ENCODE results near the gene PRG3.

Gene PRG3

GRCh38 chr11:57359396-57359795, 21.6 kb downstream of the PRG3 start:
- no peak for DNase-seq (ENCODE audit: low spot score)

- no peak for DNase-seq (ENCODE audit: low spot score)
Measured at GRCh38 chr11:57358991-57359390, 22.0 kb downstream of the PRG3 start.

GRCh38 chr11:57358543-57358961, 22.4 kb downstream of the PRG3 start:
- no peak for DNase-seq (ENCODE audit: low spot score)

GRCh38 chr11:57357856-57358255, 23.1 kb downstream of the PRG3 start:
- DNase-seq (ENCODE audit: low spot score) = no peak

GRCh38 chr11:57357310-57357709, 23.6 kb downstream of the PRG3 start:
- no peak for DNase-seq (ENCODE audit: low spot score)

- DNase-seq (ENCODE audit: low spot score) = no peak
Measured at GRCh38 chr11:57356268-57356667, 24.7 kb downstream of the PRG3 start.

- DNase-seq (ENCODE audit: low spot score) = no peak
Measured at GRCh38 chr11:57354699-57355098, 26.3 kb downstream of the PRG3 start.

- no peak for DNase-seq (ENCODE audit: low spot score)
Measured at GRCh38 chr11:57353852-57354251, 27.1 kb downstream of the PRG3 start.

- DNase-seq (ENCODE audit: low spot score) = no peak
Measured at GRCh38 chr11:57353446-57353845, 27.5 kb downstream of the PRG3 start.

GRCh38 chr11:57353036-57353435, 27.9 kb downstream of the PRG3 start:
- no peak for DNase-seq (ENCODE audit: low spot score)

GRCh38 chr11:57349491-57350274, 31.3 kb downstream of the PRG3 start:
- peak; percentile 64 for DNase-seq (ENCODE audit: low spot score)

GRCh38 chr11:57348636-57349313, 32.2 kb downstream of the PRG3 start:
- no peak for DNase-seq (ENCODE audit: low spot score)

- no peak for DNase-seq (ENCODE audit: low spot score)
Measured at GRCh38 chr11:57348052-57348451, 32.9 kb downstream of the PRG3 start.

- DNase-seq (ENCODE audit: low spot score) = no peak
Measured at GRCh38 chr11:57347336-57347735, 33.6 kb downstream of the PRG3 start.

- DNase-seq (ENCODE audit: low spot score) = peak; percentile 70
Measured at GRCh38 chr11:57345555-57346211, 35.3 kb downstream of the PRG3 start.

GRCh38 chr11:57344826-57345225, 36.1 kb downstream of the PRG3 start:
- DNase-seq (ENCODE audit: low spot score) = no peak

- DNase-seq (ENCODE audit: low spot score) = no peak
Measured at GRCh38 chr11:57343825-57344224, 37.1 kb downstream of the PRG3 start.

- no peak for DNase-seq (ENCODE audit: low spot score)
Measured at GRCh38 chr11:57342702-57343101, 38.2 kb downstream of the PRG3 start.

- no peak for DNase-seq (ENCODE audit: low spot score)
Measured at GRCh38 chr11:57341250-57341808, 39.6 kb downstream of the PRG3 start.

GRCh38 chr11:57340039-57340615, 40.8 kb downstream of the PRG3 start:
- peak; percentile 36 for DNase-seq (ENCODE audit: low spot score)

GRCh38 chr11:57339328-57339727, 41.6 kb downstream of the PRG3 start:
- no peak for DNase-seq (ENCODE audit: low spot score)

GRCh38 chr11:57338142-57338541, 42.8 kb downstream of the PRG3 start, which contains the start of gene P2RX3:
Gene P2RX3, plus strand, starts transcription at chr11:57338352. Its CDS starts 199 bp downstream, at chr11:57338551.
- no peak for DNase-seq (ENCODE audit: low spot score)

Data from HuH-7.5 (cell line).